ENCODE measurements around the gene ZBTB45.

- TF ChIP-seq CTCF (IDR thresholded peaks at IDR 0.05) (no peak), POLR2A (IDR thresholded peaks at IDR 0.05) (no peak)
Measured at GRCh38 chr19:58509731-58510083, 9.9 kb downstream of the ZBTB45 start.

Measured in lower leg skin (tissue), 3 donors.